K562 (cell line): ENCODE results near the gene FAM174C. TPM values are rescaled to one million over a fixed set of nuclear protein-coding genes. Genes with fewer than 3 reads are reported as not detected.
A peak's percentile ranks its signal among the peaks of the same experiment; 100 is the strongest.

Experiments used
- ELF2 ChIP-seq: fragments of 250-450 bp; sonication (Bioruptor Pico); IDR thresholded peaks from 2 replicates; pipeline ENCODE4 v1.5.0; 2021; ENCODE audit warnings: mild to moderate bottlenecking
- GABPA ChIP-seq: fragments of 200-800 bp; sonication (Bioruptor generic); conservative IDR thresholded peaks from 2 replicates; pipeline ENCODE4 v1.6.1; 2016; ENCODE audit warnings: low read depth, missing genetic modification characterization, missing compliant biosample characterization
- MEF2A ChIP-seq: IDR thresholded peaks from 2 replicates; pipeline ENCODE4 v1.6.1; 2011; ENCODE audit warnings: low read depth, mild to moderate bottlenecking, low read length, moderate library complexity; ENCODE audit not compliant: control insufficient read depth
- NBN ChIP-seq: fragments of 450-650 bp; IDR thresholded peaks from 2 replicates; pipeline ENCODE4 v1.6.1; 2016; ENCODE audit warnings: low read depth, mild to moderate bottlenecking
- NCOA2 ChIP-seq, 2 experiments: fragments of 450-650 bp; IDR thresholded peaks; 2 replicates each; pipeline ENCODE4 v1.6.1; 2018; ENCODE audit warnings: mild to moderate bottlenecking in 2 of 2, moderate library complexity in 1 of 2; ENCODE audit not compliant: partially characterized antibody in 2 of 2
- PKNOX1 ChIP-seq: fragments of 450-650 bp; IDR thresholded peaks from 2 replicates; pipeline ENCODE4 v1.6.1; 2016
- REST ChIP-seq, 2 experiments: fragments of 450-650 bp; formaldehyde crosslinking in 1 of 2; IDR thresholded peaks; 2 replicates each; pipeline versions ENCODE4 v1.4.0 to v1.6.1; 2014 to 2020; ENCODE audit warnings: mild to moderate bottlenecking in 2 of 2, borderline replicate concordance in 1 of 2, low read depth in 1 of 2
- YBX1 ChIP-seq: fragments of 450-650 bp; IDR thresholded peaks from 2 replicates; pipeline ENCODE4 v1.7.1; 2016; ENCODE audit warnings: mild to moderate bottlenecking
- ZNF592 ChIP-seq: fragments of 450-650 bp; IDR thresholded peaks from 2 replicates; pipeline ENCODE4 v1.6.1; 2017; ENCODE audit warnings: antibody characterized with exemption, mild to moderate bottlenecking
- ZNF740 ChIP-seq, 3 experiments: fragments of 200-800 bp in 1 of 3; sonication (Bioruptor generic) in 1 of 3; sonication (generic) in 1 of 3; formaldehyde crosslinking in 1 of 3; IDR thresholded peaks; 2 replicates each; pipeline versions ENCODE4 v1.6.1 to v1.8.0; 2016 to 2022; ENCODE audit warnings: mild to moderate bottlenecking in 2 of 3, missing compliant biosample characterization in 2 of 3, missing genetic modification characterization in 2 of 3, missing genetic modification reagents in 1 of 3
- ZNF766 ChIP-seq: fragments of 200-800 bp; sonication (Bioruptor generic); conservative IDR thresholded peaks from 2 replicates; pipeline ENCODE4 v1.6.1; 2016; ENCODE audit warnings: missing genetic modification characterization, missing compliant biosample characterization
- polyA plus RNA-seq, 8 experiments: library from polyadenylated mRNA; depleted of rRNA in 4 of 8; stranded (reverse) in 5 of 8; unstranded in 3 of 8; fragments of >200 nt; fragmentation: Nextera tagmentation in 2 of 8; fragmentation: Illumina TruSeq in 1 of 8; extraction: Ambion mirVana in 2 of 8; extraction: Trizol in 1 of 8; gene quantifications; 2 replicates each; pipeline versions ENCODE4 v1.2.1 to v1.2.3, GENCODE V29; 2011 to 2014; ENCODE audit warnings: inconsistent platforms in 1 of 8, missing spikeins in 1 of 8
- total RNA-seq, 7 experiments: library from RNA; depleted of rRNA in 6 of 7; stranded (reverse); fragments of >200 nt in 6 of 7; fragmentation: Illumina TruSeq in 2 of 7; extraction: Trizol in 2 of 7; gene quantifications; 2 replicates each; pipeline versions ENCODE4 v1.2.1 to v1.2.3, GENCODE V29; 2011 to 2021; ENCODE audit warnings: low replicate concordance in 1 of 7

The FAM174C gene
- total and polyA plus RNA-seq, 9 of the 15 experiments (the other 6 are each of a cell fraction or from before 2014, with no cell fraction given): 0.66 to 89.6 (median 20.3) TPM

GRCh38 chr19:1264801-1265614, 10.3 kb upstream of the FAM174C start (continued):
- TF ChIP-seq REST (IDR thresholded peaks at IDR 0.05; ENCODE audit: borderline replicate concordance): peak; percentile 26; the same call in 1 of the 2 replicates
- TF ChIP-seq REST (CRISPR knock-in tag; IDR thresholded peaks at IDR 0.05; ENCODE audit: low read depth): no peak
- no peak for TF ChIP-seq ELF2 (CRISPR knock-in tag)
- no peak for TF ChIP-seq GABPA (tag)
- TF ChIP-seq NCOA2 (IDR thresholded peaks at IDR 0.05; ENCODE audit: partially characterized antibody in 2 of 2): no peak
- no peak for TF ChIP-seq PKNOX1
- no peak for TF ChIP-seq YBX1
- no peak for TF ChIP-seq MEF2A
- TF ChIP-seq ZNF766 (CRISPR knock-in tag): no peak
- no peak for TF ChIP-seq ZNF592
- peak; percentile 77; the same call in 1 of the 2 replicates for TF ChIP-seq ZNF740 (CRISPR knock-in tag; IDR thresholded peaks at IDR 0.05)
- no peak for TF ChIP-seq ZNF740 (tag; IDR thresholded peaks at IDR 0.05)
- TF ChIP-seq NBN: no peak
